Endothelial cell of umbilical vein (primary cell): ENCODE measurements around the gene CRYZL1. TPM values are rescaled to one million over a fixed set of nuclear protein-coding genes. Genes with fewer than 3 reads are reported as not detected.

Experiments used
- BruUV-seq: library from RNA; stranded (reverse); fragments of 400-500 nt; replicated peaks from 2 replicates; lab custom pipeline; 2021; lab: Mats Ljungman, UMichigan
- CTCF ChIA-PET: fragments of 300-600, 350-600 bp; sonication (Branson Sonifier 250); formaldehyde crosslinking; loops from one replicate; lab custom pipeline; 2021; ENCODE audit warnings: antibody characterized with exemption, inconsistent platforms; lab: Charles Lee
- POLR2A ChIA-PET: fragments of 300-600, 350-600 bp; sonication (Branson Sonifier 250); formaldehyde crosslinking; loops from one replicate; lab custom pipeline; 2021; ENCODE audit warnings: antibody characterized with exemption, inconsistent platforms; lab: Charles Lee
- DNase-seq: peaks from one replicate; pipeline ENCODE4 v3.0.0-alpha.2; 2011; ENCODE audit warnings: low read depth, low spot score
- FAIRE-seq: peaks from 2 replicates; lab custom pipeline; 2011; peaks lifted over from hg19 to GRCh38; lab: Jason Lieb, UNC
- H2AFZ ChIP-seq: 2 replicates; pipeline ENCODE4 v1.6.0; 2012; ENCODE audit warnings: low read depth, low read length, control low read depth, inconsistent platforms
- H3K27ac ChIP-seq: 2 replicates; pipeline ENCODE4 v1.5.1; 2011; ENCODE audit warnings: low read depth, mild to moderate bottlenecking, control low read depth, low read length, moderate library complexity; ENCODE audit not compliant: insufficient read depth
- H3K27me3 ChIP-seq, 2 experiments: 2 replicates each; pipeline versions ENCODE4 v1.6.0 to v1.6.1; 2011; ENCODE audit warnings: low read length in 2 of 2, mixed read lengths in 1 of 2; ENCODE audit not compliant: control insufficient read depth in 2 of 2, insufficient read depth in 2 of 2
- H3K36me3 ChIP-seq, 2 experiments: 2 replicates in 1 of 2; 3 replicates in 1 of 2; pipeline ENCODE4 v1.5.1; 2011; ENCODE audit warnings: low read length in 2 of 2, mild to moderate bottlenecking in 1 of 2, moderate library complexity in 1 of 2; ENCODE audit not compliant: control insufficient read depth in 2 of 2, insufficient read depth in 2 of 2; ENCODE audit errors: extremely low read depth in 1 of 2
- H3K4me1 ChIP-seq: 3 replicates; pipeline ENCODE4 v1.5.1; 2011; ENCODE audit warnings: mild to moderate bottlenecking, low read length; ENCODE audit not compliant: control insufficient read depth, insufficient read depth; ENCODE audit errors: extremely low read depth
- H3K4me2 ChIP-seq: 2 replicates; pipeline ENCODE4 v1.6.1; 2011; ENCODE audit warnings: low read length, control low read depth, mixed read lengths; ENCODE audit not compliant: insufficient read depth
- H3K4me3 ChIP-seq, 3 experiments: fragments of 200-600 bp in 1 of 3; sonication (generic), shearing (Covaris generic) in 1 of 3; replicated peaks in 1 of 3; 2 replicates each; pipeline ENCODE4 v1.5.1; 2011 to 2016; ENCODE audit warnings: control low read depth in 3 of 3, low read length in 3 of 3, mild to moderate bottlenecking in 2 of 3, inconsistent platforms in 1 of 3, low read depth in 1 of 3, moderate library complexity in 1 of 3; ENCODE audit not compliant: insufficient read depth in 1 of 3
- H3K79me2 ChIP-seq: 2 replicates; pipeline ENCODE4 v1.6.0; 2012; ENCODE audit warnings: low read length, inconsistent platforms; ENCODE audit not compliant: control insufficient read depth, insufficient read depth
- H3K9ac ChIP-seq: replicated peaks from 2 replicates; pipeline ENCODE3; 2011; ENCODE audit warnings: low read length, control low read depth; ENCODE audit not compliant: insufficient read depth; ENCODE audit errors: extremely low read depth
- H3K9me1 ChIP-seq: replicated peaks from 3 replicates; pipeline ENCODE4 v1.6.0; 2011; ENCODE audit warnings: mild to moderate bottlenecking, low read length; ENCODE audit not compliant: control insufficient read depth, insufficient read depth; ENCODE audit errors: extremely low read depth
- H3K9me3 ChIP-seq: replicated peaks from 2 replicates; pipeline ENCODE4 v1.5.1; 2012; ENCODE audit warnings: low read length, inconsistent platforms; ENCODE audit not compliant: control insufficient read depth, insufficient read depth
- H4K20me1 ChIP-seq: replicated peaks from 2 replicates; pipeline ENCODE3; 2011; ENCODE audit warnings: mild to moderate bottlenecking, low read length; ENCODE audit not compliant: control insufficient read depth, insufficient read depth; ENCODE audit errors: extremely low read depth
- EZH2 ChIP-seq: IDR thresholded peaks from 2 replicates; pipeline ENCODE4 v1.6.1; 2012; ENCODE audit warnings: borderline replicate concordance, low read depth, mild to moderate bottlenecking, moderate library complexity, low read length, inconsistent platforms; ENCODE audit not compliant: severe bottlenecking
- FOS ChIP-seq: IDR thresholded peaks from 2 replicates; pipeline ENCODE4 v1.6.1; 2011; ENCODE audit warnings: mild to moderate bottlenecking, low read length, moderate library complexity, borderline replicate concordance; ENCODE audit not compliant: insufficient read depth
- GATA2 ChIP-seq: IDR thresholded peaks from 2 replicates; pipeline ENCODE4 v1.7.0; 2011; ENCODE audit warnings: low read depth, mild to moderate bottlenecking, moderate library complexity, mixed read lengths, low read length; ENCODE audit not compliant: insufficient read length, insufficient read depth
- JUN ChIP-seq: IDR thresholded peaks from 2 replicates; pipeline ENCODE4 v1.6.1; 2011; ENCODE audit warnings: borderline replicate concordance, low read depth; ENCODE audit not compliant: insufficient read length, insufficient read depth
- MAX ChIP-seq: IDR thresholded peaks from 2 replicates; pipeline ENCODE4 v1.6.1; 2011; ENCODE audit not compliant: insufficient read depth, insufficient read length
- MYC ChIP-seq: IDR thresholded peaks from one replicate; pipeline ENCODE4 v1.6.1; 2011; ENCODE audit warnings: mild to moderate bottlenecking, low read depth, low read length
- POLR2A ChIP-seq: IDR thresholded peaks from 2 replicates; pipeline ENCODE4 v1.6.1; 2012; ENCODE audit warnings: low read depth, mild to moderate bottlenecking, control low read depth, low read length
- POLR2AphosphoS5 ChIP-seq: IDR thresholded peaks from 2 replicates; pipeline ENCODE4 v1.6.1; 2012; ENCODE audit warnings: low read depth, mild to moderate bottlenecking, control low read depth, low read length, moderate library complexity; ENCODE audit not compliant: insufficient read depth
- dilution Hi-C: fragments of 300-500 bp; cut with MboI; formaldehyde crosslinking; loops from one replicate; pipeline ENCODE4 v1.15.0; 2019; ENCODE audit warnings: low sequenced_read_pairs; ENCODE audit not compliant: extremely low pct_ligation_motif_present
- intact Hi-C: fragments of 100-400 bp; cut with micrococcal nuclease; formaldehyde crosslinking; loops from one replicate; pipeline ENCODE4 v1.10.0; 2022
- polyA plus RNA-seq, 4 experiments: library from polyadenylated mRNA; depleted of rRNA in 3 of 4; stranded (reverse) in 3 of 4; unstranded in 1 of 4; fragments of >200 nt; gene quantifications; 2 replicates each; pipeline versions ENCODE4 v1.2.1 to v1.2.3, GENCODE V29; 2011 to 2012; ENCODE audit warnings: missing spikeins in 1 of 4
- total RNA-seq: library from RNA; stranded (reverse); gene quantifications from 2 replicates; pipeline ENCODE4 v1.2.3, GENCODE V29; 2021
- TF ChIP-seq, protein P1 (sequence below), 2 donors: IDR thresholded peaks; 1 replicate in 1 of 2; 2 replicates in 1 of 2; pipeline ENCODE4 v1.5.1; 2011; ENCODE audit warnings: low read length in 2 of 2, mild to moderate bottlenecking in 2 of 2, moderate library complexity in 2 of 2, control low read depth in 1 of 2, inconsistent platforms in 1 of 2, low read depth in 1 of 2; ENCODE audit not compliant: insufficient read depth in 1 of 2; ENCODE audit errors: extremely low read depth in 1 of 2

Gene CRYZL1
- total and polyA plus RNA-seq, 2 donors (not counting 3 experiments of a cell fraction or from before 2014, with no cell fraction given): 26.4 to 42.1 TPM

DNA sequence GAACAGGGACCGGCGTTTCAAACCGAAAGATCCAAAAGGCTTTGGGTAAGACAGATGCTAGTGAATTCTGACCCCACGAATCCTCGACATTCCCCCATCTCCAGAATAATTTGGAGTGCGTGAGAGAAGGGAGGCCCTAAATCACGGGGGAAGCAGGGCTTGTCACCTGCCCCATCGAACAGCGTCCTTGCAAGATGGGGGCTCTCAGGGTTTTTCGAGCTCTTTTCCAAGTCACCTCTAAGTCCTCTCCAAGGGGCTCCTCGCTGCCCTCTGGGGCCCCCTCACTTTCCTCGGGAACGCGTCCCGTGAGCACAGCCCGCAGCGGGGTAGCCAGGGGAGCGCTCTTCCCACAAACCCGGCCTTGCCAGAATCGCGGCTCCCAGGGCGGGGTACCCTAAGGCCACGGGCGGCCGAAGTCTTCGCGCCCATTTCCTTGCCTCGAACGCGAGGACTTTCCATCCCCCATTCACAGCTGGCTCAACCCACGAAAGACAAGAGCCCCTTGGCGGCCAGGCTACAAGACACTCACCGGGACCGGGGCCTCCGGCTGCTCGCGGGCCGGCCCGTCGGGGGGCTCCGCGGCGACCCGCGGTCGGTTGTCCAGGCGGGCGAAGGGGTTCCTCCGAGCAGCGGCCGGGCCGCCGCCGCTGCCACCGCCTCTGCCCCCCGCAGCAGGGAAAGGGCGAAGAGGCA, 53.6 kb downstream of the CRYZL1 start:
- no peaks in the 10 kb centered on the region for H3K9me1 ChIP-seq
- no peaks in the 10 kb centered on the region for H4K20me1 ChIP-seq
- dilution Hi-C loops: no loop called here
- POLR2A ChIA-PET: interaction anchor here (0.8 to 1.4 kb wide), 3 partner anchors 18 to 108 kb away, joined by 3 to 5 read pairs (median 4); partner anchors contain the start of gene TMEM50B
- H3K79me2 ChIP-seq: peaks cover 27% of the 10 kb centered on the region
- TF ChIP-seq GATA2 (no peak), MYC (no peak), POLR2A (no peak), JUN (no peak), EZH2 (no peak), FOS (no peak), POLR2AphosphoS5 (no peak), MAX (no peak)
- TF ChIP-seq, protein P1, sequence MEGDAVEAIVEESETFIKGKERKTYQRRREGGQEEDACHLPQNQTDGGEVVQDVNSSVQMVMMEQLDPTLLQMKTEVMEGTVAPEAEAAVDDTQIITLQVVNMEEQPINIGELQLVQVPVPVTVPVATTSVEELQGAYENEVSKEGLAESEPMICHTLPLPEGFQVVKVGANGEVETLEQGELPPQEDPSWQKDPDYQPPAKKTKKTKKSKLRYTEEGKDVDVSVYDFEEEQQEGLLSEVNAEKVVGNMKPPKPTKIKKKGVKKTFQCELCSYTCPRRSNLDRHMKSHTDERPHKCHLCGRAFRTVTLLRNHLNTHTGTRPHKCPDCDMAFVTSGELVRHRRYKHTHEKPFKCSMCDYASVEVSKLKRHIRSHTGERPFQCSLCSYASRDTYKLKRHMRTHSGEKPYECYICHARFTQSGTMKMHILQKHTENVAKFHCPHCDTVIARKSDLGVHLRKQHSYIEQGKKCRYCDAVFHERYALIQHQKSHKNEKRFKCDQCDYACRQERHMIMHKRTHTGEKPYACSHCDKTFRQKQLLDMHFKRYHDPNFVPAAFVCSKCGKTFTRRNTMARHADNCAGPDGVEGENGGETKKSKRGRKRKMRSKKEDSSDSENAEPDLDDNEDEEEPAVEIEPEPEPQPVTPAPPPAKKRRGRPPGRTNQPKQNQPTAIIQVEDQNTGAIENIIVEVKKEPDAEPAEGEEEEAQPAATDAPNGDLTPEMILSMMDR (IDR thresholded peaks at IDR 0.05; ENCODE audit: extremely low read depth in 1 of 2, insufficient read depth in 1 of 2, low read depth in 1 of 2, low read length in 2 of 2): no peak
- DNase-seq (peak; percentile 51), FAIRE-seq (no peak)
- BruUV-seq: TSS peak; percentile 20
- peak overlapping the region; percentile 69 for H3K27ac ChIP-seq
- no peaks in the 10 kb centered on the region for H3K9me3 ChIP-seq
- H3K4me3 ChIP-seq: peak overlapping the region; percentile 77 to 95 (median 84)
- intact Hi-C loops: loop anchor here (2.0 to 5.0 kb wide), 2 partner anchors 45 to 309 kb away; partner anchors contain the start of genes GART and SON
- H3K4me2 ChIP-seq: peak overlapping the region; percentile 85
- H3K27me3 ChIP-seq: no peaks in the 10 kb centered on the region
- peak overlapping the region; percentile 64 for H2AFZ ChIP-seq
- H3K9ac ChIP-seq: peak overlapping the region; percentile 97
- CTCF ChIA-PET: interaction anchor here (0.9 to 2.5 kb wide), 10 partner anchors 9 to 388 kb away, joined by 3 to 67 read pairs (median 4); no protein-coding TSS in a partner anchor
- H3K36me3 ChIP-seq: peaks cover 0 to 6% of the 10 kb centered on the region in 2 experiments
- peaks cover 18% of the 10 kb centered on the region for H3K4me1 ChIP-seq
